Cardiac fibroblast (primary cell): Measurements from ENCODE around the gene TANGO2.

Experiments used
- DNase-seq, 2 donors: peaks; one replicate each; pipeline versions ENCODE4 v3.0.0 to v3.0.0-alpha.2; 2010; ENCODE audit warnings: low read depth in 2 of 2
- H3K4me3 ChIP-seq, 2 donors: replicated peaks in 1 of 2; 1 replicate in 1 of 2; 2 replicates in 1 of 2; pipeline ENCODE4 v1.5.1; 2011; ENCODE audit warnings: low read depth in 2 of 2, low read length in 2 of 2, mild to moderate bottlenecking in 2 of 2, moderate library complexity in 1 of 2
- TF ChIP-seq, protein P1 (sequence below): IDR thresholded peaks from one replicate; pipeline ENCODE4 v1.5.1; 2011; ENCODE audit warnings: low read depth, mild to moderate bottlenecking, low read length, inconsistent platforms

Gene TANGO2

DNA sequence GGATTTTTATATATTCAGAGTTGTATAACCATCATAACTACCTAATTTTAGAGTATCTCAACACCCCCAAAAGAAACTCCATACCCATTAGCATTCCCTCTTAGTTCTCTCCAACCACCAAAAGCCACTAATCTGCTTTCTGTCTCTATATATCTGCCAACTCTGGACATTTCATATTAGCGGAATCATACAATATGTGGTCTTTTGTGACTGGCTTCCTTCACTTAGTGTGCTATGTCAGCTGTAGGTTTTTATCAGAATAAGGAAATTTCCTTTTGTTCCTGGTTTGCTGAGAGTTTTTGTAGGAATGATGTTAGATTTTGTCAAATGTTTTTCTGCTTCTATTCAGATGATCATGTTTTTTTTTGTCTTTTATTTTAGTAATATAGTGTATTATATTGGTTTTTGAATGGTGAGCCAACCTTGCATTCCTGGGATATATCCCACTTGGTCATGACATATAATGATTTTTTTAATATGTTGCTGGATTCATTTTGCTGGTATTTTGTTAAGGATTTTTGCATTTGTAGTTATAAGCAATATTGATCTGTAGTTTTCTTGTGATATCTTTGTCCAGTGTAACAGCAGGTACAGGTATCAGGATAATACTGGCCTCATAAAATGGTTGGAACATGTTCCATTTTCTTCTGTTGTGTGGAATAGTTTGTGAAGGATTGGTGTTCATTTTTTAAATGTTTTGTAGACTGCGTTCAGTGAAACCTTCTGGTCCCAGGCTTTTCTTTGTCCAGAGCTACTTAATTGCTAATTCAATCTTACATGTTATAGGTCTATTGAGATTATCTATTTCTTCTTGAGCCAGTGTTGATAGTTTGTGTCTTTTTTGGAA lies 75.9 kb downstream of the TANGO2 start:
- TF ChIP-seq, protein P1, sequence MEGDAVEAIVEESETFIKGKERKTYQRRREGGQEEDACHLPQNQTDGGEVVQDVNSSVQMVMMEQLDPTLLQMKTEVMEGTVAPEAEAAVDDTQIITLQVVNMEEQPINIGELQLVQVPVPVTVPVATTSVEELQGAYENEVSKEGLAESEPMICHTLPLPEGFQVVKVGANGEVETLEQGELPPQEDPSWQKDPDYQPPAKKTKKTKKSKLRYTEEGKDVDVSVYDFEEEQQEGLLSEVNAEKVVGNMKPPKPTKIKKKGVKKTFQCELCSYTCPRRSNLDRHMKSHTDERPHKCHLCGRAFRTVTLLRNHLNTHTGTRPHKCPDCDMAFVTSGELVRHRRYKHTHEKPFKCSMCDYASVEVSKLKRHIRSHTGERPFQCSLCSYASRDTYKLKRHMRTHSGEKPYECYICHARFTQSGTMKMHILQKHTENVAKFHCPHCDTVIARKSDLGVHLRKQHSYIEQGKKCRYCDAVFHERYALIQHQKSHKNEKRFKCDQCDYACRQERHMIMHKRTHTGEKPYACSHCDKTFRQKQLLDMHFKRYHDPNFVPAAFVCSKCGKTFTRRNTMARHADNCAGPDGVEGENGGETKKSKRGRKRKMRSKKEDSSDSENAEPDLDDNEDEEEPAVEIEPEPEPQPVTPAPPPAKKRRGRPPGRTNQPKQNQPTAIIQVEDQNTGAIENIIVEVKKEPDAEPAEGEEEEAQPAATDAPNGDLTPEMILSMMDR: no peak
- no peak for DNase-seq
- no peak overlapping the region for H3K4me3 ChIP-seq

DNA sequence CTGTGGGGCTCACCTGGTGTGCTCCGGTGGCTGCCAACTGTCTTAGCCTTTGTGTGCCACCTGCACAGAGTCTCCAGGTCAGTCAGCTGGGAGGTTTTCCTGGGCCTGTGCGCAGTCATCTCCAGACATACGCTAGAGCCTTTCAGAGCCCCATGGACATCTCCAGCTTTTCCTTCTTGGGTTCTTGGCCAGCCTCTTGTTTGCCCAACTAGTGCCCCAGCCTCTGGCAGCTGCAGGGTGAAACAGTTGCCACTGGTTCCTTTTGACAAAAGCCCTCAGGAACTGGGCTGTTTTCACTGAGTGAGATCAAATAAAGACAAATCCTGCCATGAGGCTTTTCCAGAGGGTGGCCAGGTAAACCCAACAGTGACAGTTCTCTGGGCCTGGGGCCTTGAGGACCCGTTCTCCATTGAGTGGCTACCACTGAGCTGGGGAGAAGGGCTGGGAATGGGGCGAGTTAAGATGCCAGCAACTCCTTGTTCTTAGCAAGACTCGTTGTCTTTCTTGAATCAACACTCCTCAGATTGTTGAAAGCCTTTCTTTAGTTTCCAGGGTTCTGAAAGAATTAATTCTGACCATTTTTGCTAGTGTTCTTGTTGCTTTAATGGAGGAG lies 78.3 kb downstream of the TANGO2 start:
- TF ChIP-seq, protein P1: no peak
- no peak for DNase-seq
- H3K4me3 ChIP-seq: no peak overlapping the region

DNA sequence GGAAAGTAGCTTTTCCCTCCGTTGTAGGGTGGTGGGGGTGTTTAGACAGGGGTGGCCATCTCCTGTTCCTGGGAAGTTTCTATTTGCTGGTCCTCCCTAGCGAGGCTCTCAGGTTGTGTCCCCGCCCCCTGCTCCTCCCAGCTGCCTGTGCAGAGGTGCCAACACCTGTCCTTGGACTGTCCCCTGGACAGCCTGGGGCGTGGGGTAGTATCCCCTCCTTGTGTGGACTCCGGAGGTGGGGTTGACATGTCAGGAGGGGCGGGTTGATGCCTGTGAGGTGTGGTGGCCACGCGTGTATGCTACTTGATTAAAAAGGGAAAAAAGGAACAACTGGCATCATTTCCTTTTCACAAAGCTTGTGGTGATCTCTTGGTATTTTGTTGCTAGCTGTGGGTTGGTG lies 80.7 kb downstream of the TANGO2 start:
- no peak for DNase-seq
- TF ChIP-seq, protein P1: no peak
- no peak overlapping the region for H3K4me3 ChIP-seq

DNA sequence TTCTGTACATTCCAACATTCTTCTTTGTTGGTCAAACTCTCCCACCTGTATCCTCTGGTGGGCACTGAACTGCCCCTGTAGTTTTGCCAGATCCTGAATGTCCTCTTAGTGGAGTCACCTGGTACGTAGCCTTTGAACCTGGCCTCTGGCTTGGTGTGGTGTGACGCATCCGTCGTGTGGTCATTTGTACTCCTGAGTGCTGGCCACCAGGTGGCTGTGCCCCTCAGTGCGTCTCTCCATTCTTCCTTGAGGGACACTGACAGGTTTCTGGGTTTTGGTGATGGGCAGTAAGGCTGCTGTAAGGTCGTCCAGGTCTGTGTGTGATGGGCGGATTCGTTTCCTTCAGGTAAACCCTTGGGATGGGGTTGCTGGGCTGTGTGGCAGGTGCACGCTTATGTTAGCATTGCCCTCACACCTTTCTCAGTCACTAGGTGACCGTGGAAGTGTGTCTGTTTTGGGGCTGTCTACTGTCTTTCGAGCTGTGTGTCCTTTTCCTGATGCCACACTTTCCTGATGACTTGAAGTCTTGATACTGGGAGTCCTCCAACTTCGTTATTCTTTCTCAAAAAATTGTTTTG lies 81.4 kb downstream of the TANGO2 start:
- TF ChIP-seq, protein P1: no peak
- no peak for DNase-seq
- H3K4me3 ChIP-seq: no peak overlapping the region

DNA sequence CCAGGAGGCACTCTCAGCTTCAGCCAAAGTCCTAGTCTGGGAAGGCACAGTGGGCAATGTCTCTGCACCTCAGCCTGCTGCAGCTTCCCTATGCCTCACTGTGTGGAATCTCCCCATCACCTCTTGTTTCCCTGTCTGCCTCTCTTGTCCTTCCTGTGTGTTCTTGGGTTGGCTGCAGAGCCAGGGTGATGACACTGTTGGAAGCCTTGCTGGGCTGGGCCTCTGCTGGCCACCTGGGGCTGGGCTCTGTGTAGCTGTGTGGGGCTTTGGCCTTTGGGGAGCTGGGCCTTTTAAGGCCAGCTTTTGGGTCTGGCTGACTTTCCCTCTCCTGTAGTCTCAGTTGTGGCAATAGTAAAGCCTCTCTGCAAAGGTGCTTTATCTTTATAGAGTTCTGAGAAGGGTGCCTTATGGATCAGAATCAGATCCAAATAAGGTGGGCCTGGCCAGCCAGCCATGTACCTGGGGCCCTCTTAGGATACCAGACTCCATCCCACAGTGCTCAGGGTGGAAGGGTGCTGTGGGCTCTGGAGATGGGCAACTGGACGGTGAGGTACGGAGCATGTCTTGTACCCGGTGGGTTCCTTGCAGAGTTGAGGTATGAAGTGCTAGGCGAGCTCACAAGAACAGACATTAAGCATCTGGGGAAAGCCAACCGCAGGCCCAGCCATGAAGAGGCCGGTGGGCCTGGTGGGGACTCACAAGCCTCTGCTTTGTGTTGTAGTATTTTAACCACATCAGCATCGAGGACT lies 84.7 kb downstream of the TANGO2 start:
- H3K4me3 ChIP-seq: no peak overlapping the region
- TF ChIP-seq, protein P1: no peak

DNA sequence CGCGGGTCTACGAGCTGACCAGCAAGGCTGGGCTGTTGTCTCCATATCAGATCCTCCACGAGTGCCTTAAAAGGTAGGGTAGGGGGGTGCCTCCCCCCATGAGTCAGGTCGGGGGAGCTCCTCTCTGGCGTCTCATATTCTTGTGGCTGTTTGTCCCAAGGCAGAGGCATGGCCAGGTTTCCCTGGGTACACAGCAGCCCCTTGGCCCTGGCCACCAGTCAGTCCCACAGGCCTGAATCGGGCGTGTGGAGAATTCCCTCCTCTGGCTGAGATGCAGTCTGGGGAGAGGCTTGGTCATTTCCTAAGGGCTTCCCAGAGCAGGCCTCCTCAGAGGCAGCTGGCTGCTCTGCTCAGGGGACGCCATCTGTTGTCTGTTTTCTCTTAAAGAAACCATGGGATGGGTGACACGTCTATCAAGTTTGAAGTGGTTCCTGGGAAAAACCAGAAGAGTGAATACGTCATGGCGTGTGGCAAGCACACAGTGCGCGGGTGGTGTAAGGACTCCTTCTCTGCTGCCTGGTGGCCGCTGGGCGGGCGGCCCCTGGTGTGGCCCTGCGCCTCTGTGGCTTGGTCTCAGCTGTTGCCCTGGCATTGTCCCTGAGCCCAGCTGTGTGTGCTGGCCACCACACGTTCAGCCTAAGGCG lies 85.4 kb downstream of the TANGO2 start:
- no peak for DNase-seq
- no peak overlapping the region for H3K4me3 ChIP-seq
- TF ChIP-seq, protein P1: no peak

More for the DNA sequence above, 84.7 kb downstream of the TANGO2 start:
- DNase-seq: no peak
